Measurements from ENCODE around the gene HACD2. TPM values are rescaled to one million over a fixed set of nuclear protein-coding genes. Genes with fewer than 3 reads are reported as not detected.

Gene HACD2
- total and polyA plus RNA-seq, 10 of the 15 experiments (the other 5 are each of a cell fraction or from before 2014, with no cell fraction given), result 9.1 to 30.0 (median 18.8) TPM

- peak; percentile 69; the same call in 1 of the 2 replicates for TF ChIP-seq ZNF592 (IDR thresholded peaks at IDR 0.05)
- TF ChIP-seq HSF1 (IDR thresholded peaks at IDR 0.05; ENCODE audit: low read depth, low read length), result no peak
- TF ChIP-seq POU2F2 (IDR thresholded peaks at IDR 0.05; ENCODE audit: borderline replicate concordance, low read depth, low read length), result peak; percentile 37; the same call in 1 of the 3 replicates
- TF ChIP-seq ZNF274 (IDR thresholded peaks at IDR 0.05; ENCODE audit: insufficient read depth, insufficient read length), result no peak
- TF ChIP-seq, protein P1, sequence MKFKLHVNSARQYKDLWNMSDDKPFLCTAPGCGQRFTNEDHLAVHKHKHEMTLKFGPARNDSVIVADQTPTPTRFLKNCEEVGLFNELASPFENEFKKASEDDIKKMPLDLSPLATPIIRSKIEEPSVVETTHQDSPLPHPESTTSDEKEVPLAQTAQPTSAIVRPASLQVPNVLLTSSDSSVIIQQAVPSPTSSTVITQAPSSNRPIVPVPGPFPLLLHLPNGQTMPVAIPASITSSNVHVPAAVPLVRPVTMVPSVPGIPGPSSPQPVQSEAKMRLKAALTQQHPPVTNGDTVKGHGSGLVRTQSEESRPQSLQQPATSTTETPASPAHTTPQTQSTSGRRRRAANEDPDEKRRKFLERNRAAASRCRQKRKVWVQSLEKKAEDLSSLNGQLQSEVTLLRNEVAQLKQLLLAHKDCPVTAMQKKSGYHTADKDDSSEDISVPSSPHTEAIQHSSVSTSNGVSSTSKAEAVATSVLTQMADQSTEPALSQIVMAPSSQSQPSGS (IDR thresholded peaks at IDR 0.05; ENCODE audit: low read length), result no peak
- TF ChIP-seq CREM (IDR thresholded peaks at IDR 0.05; ENCODE audit: low read depth), result peak; percentile 61
- 0 out of 2 replicates have a peak, but pooled peaks have one; percentile 4 for TF ChIP-seq PAX5 (IDR thresholded peaks at IDR 0.05; ENCODE audit: borderline replicate concordance, low read depth, low read length)
- 0 out of 2 replicates have a peak, but pooled peaks have one; percentile 15 for TF ChIP-seq CBFB (IDR thresholded peaks at IDR 0.05; ENCODE audit: low read depth)
- TF ChIP-seq POLR2A (IDR thresholded peaks at IDR 0.05; ENCODE audit: low read depth, low read length), result peak; percentile 87
- TF ChIP-seq NFIC (IDR thresholded peaks at IDR 0.05; ENCODE audit: low read depth, low read length), result no peak
- TF ChIP-seq USF2 (IDR thresholded peaks at IDR 0.05; ENCODE audit: borderline replicate concordance, low read depth, low read length), result no peak
- peak; percentile 72 for TF ChIP-seq RUNX3 (IDR thresholded peaks at IDR 0.05; ENCODE audit: low read length)
- TF ChIP-seq PBX3 (IDR thresholded peaks at IDR 0.05; ENCODE audit: insufficient replicate concordance, low read depth, low read length), result no peak
- TF ChIP-seq, protein P2, sequence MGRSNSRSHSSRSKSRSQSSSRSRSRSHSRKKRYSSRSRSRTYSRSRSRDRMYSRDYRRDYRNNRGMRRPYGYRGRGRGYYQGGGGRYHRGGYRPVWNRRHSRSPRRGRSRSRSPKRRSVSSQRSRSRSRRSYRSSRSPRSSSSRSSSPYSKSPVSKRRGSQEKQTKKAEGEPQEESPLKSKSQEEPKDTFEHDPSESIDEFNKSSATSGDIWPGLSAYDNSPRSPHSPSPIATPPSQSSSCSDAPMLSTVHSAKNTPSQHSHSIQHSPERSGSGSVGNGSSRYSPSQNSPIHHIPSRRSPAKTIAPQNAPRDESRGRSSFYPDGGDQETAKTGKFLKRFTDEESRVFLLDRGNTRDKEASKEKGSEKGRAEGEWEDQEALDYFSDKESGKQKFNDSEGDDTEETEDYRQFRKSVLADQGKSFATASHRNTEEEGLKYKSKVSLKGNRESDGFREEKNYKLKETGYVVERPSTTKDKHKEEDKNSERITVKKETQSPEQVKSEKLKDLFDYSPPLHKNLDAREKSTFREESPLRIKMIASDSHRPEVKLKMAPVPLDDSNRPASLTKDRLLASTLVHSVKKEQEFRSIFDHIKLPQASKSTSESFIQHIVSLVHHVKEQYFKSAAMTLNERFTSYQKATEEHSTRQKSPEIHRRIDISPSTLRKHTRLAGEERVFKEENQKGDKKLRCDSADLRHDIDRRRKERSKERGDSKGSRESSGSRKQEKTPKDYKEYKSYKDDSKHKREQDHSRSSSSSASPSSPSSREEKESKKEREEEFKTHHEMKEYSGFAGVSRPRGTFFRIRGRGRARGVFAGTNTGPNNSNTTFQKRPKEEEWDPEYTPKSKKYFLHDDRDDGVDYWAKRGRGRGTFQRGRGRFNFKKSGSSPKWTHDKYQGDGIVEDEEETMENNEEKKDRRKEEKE (IDR thresholded peaks at IDR 0.05), result peak; percentile 67; the same call in 1 of the 2 replicates
- TF ChIP-seq PAX8 (IDR thresholded peaks at IDR 0.05), result peak; percentile 94
- peak; percentile 19 for TF ChIP-seq SP1 (IDR thresholded peaks at IDR 0.05; ENCODE audit: low read depth, low read length)
Measured at GRCh38 chr3:123584988-123585937, at the start of gene HACD2 (continued).
